Activated naive CD4-positive, alpha-beta T cell (primary cell): ENCODE measurements around the gene BPIFA3.

ENCODE experiments used
- DNase-seq, 4 experiments: peaks; one replicate each; lab custom pipeline; 2025; lab: John Stamatoyannopoulos, UW

Gene BPIFA3

DNA sequence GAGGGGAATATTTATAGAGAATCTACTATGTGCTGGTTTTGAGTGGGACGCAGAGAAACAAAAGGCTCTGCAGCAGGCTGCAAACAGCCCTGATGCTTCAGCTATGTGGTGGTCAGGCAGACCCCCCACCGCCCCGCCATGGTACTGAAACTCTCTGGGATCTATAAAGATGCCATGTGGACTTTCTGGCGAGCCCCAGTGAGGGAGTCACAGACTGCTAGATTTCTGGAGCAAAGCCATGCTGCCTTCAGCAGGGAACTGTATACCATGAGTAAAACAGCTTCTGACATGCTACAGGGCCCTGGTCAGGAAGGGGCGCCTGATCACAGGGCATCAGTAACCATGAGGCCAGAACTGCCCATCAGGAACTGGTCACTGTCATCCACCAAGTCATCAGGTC lies 46.6 kb downstream of the BPIFA3 start:
- DNase-seq = no peak

DNA sequence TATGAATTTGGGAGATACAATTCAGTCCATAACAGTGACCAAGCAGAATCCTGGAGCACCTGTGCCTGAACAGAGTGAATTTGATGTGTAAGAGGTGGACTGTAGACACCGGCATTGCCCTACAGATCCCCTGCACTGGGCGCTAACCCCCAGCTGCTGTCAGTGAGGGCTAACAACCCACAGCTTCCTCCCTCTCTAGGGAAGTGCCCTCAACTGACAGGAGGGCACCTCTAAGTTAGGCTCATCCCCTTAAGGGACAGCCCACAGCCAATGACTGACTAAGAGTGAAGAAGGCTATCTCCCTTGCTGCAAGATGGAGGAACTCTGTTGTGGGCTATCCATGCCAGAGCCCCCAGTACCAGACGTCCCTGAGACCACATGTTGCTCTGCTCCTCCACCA lies 50.5 kb downstream of the BPIFA3 start:
- DNase-seq = no peak

DNA sequence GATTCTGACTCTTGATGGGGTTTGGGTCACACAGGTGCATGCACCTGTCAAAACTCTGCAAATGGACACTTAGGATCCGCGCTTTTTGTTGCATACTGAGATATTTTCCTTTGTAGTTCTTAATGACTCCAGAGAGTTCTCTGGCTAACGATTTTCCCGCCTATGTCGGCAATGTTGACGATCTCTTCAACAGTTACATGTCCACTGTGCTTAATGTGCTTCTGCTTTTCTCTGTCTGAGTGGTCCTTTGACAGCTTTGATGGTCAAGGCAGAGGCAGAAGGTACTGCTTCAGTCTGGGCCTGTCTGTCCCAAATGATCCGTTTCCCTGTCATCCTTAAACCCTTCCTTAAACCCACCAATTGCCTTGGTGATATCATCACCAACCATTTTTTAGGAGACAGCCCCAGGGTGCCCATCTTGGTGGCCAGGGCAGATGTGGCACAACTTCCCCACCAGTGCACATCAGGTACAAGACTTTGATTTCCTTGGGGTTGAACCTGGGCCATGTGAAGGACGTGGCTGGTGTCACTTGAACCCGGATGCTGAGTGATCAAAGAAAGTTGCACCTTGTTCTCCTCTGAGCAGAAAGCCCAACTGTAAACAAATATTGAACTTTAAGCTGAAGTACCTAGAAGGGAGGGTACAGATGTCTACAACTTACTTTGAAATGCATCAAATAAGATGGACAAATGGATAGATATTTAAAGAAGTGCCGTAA lies 55.2 kb downstream of the BPIFA3 start:
- no peak for DNase-seq

DNA sequence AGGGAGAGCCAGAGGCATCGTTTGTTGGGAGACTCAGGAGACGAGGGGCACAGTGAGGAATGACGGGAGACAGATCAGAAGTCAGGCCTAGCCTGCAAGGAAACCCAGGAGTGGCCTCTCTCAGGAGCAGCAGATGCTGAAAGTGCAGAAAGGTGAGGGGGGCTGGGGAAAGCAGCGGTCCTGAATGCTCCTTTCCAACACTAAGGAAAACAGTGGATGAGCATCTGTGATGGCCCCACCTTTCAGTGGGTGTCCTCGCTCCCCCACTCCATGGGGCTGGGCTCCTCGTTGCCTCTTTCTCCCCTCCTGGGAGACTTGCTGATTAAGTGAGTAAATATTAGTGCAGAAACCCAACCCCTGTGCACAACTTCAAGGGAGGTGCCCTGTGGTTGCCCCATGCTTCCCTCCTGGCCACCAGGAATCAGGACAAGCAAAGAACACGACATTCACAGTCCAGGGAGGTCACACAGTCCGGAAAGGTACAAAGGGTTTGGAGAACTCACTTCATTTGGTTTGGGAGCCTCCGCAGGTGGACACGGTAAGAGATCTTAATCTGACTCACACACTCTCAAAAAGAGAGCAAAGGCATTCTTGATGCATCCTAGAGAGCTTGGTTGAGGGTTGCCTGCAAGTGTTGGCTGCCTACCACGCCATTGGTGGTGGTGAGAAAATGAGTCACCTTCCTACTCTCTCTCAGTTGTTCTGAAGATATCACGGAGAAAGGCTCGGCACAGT lies 56.1 kb downstream of the BPIFA3 start:
- no peak for DNase-seq

DNA sequence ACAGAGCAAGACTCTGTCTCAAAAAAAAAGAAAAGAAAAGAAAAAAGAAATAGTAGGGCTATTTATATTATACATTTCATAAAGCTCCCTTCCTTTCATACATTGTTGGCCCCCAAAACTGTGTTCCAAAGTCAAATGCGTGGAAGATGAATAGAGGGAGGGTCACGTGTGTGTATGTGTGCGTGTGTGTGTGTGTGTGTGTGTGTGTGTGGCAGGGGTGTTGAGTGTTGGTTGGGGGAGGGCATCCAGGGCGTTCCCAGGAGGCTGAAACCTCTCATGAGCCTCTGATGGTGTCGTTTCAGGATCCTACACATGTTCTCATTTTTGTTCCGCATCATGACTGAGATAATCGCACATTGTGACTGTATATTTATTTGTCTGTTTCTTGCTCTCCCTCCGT lies 58.1 kb downstream of the BPIFA3 start:
- DNase-seq = no peak

- DNase-seq = no peak
These were observed 58.7 kb downstream of the BPIFA3 start for GRCh38 chr20:33275871-33276270.

- DNase-seq = no peak
These were observed 59.4 kb downstream of the BPIFA3 start for GRCh38 chr20:33276303-33277113.
